H9 (cell line): ENCODE data around the gene XCR1. TPM values are rescaled to one million over a fixed set of nuclear protein-coding genes. Genes with fewer than 3 reads are reported as not detected.

Experiments
- DNase-seq: peaks from one replicate; pipeline ENCODE4 v3.0.0-alpha.2; 2017
- H2AFZ ChIP-seq: one replicate; pipeline ENCODE4 v1.6.1; 2013; ENCODE audit warnings: mild to moderate bottlenecking, low read length, control low read depth, moderate library complexity
- H2AK5ac ChIP-seq: 2 replicates; pipeline ENCODE4 v1.6.1; 2013; ENCODE audit warnings: low read length, control low read depth, mixed read lengths; ENCODE audit not compliant: insufficient read length
- H2BK120ac ChIP-seq: one replicate; pipeline ENCODE4 v1.6.1; 2013; ENCODE audit warnings: low read depth, mild to moderate bottlenecking, low read length, control low read depth, inconsistent platforms; ENCODE audit not compliant: poor library complexity, severe bottlenecking
- H2BK12ac ChIP-seq: 2 replicates; pipeline ENCODE4 v1.6.1; 2013; ENCODE audit warnings: low read length, control low read depth, mixed read lengths, low read depth; ENCODE audit not compliant: insufficient read length
- H2BK15ac ChIP-seq: 2 replicates; pipeline ENCODE4 v1.6.1; 2013; ENCODE audit warnings: low read depth, low read length, control low read depth
- H2BK20ac ChIP-seq: one replicate; pipeline ENCODE4 v1.6.1; 2013; ENCODE audit warnings: low read depth, mild to moderate bottlenecking, low read length, control low read depth, inconsistent platforms; ENCODE audit not compliant: poor library complexity, severe bottlenecking
- H2BK5ac ChIP-seq: 2 replicates; pipeline ENCODE4 v1.6.1; 2013; ENCODE audit warnings: low read length, control low read depth, mixed read lengths; ENCODE audit not compliant: insufficient read length
- H3K14ac ChIP-seq: 2 replicates; pipeline ENCODE4 v1.6.1; 2013; ENCODE audit warnings: low read length, control low read depth; ENCODE audit not compliant: insufficient read depth
- H3K18ac ChIP-seq: 2 replicates; pipeline ENCODE4 v1.6.1; 2013; ENCODE audit warnings: low read depth, mild to moderate bottlenecking, mixed read lengths, low read length, control low read depth; ENCODE audit not compliant: insufficient read length
- H3K23ac ChIP-seq: 2 replicates; pipeline ENCODE4 v1.6.1; 2013; ENCODE audit warnings: low read length, control low read depth, mixed read lengths, low read depth; ENCODE audit not compliant: insufficient read length
- H3K23me2 ChIP-seq: 2 replicates; pipeline ENCODE4 v1.6.1; 2013; ENCODE audit warnings: low read depth, mild to moderate bottlenecking, mixed read lengths, low read length, control low read depth; ENCODE audit not compliant: insufficient read length, poor library complexity, severe bottlenecking
- H3K27ac ChIP-seq: 2 replicates; pipeline ENCODE4 v1.5.1; 2013; ENCODE audit warnings: low read length, control low read depth, mixed read lengths, low read depth; ENCODE audit not compliant: insufficient read length
- H3K27me3 ChIP-seq: 2 replicates; pipeline ENCODE4 v1.6.1; 2013; ENCODE audit warnings: low read length, control low read depth, inconsistent platforms; ENCODE audit not compliant: insufficient read depth
- H3K4ac ChIP-seq: 2 replicates; pipeline ENCODE4 v1.6.1; 2013; ENCODE audit warnings: low read depth, mild to moderate bottlenecking, control low read depth, inconsistent platforms, low read length, moderate library complexity
- H3K4me1 ChIP-seq: 2 replicates; pipeline ENCODE4 v1.6.1; 2013; ENCODE audit warnings: low read length, control low read depth, inconsistent platforms; ENCODE audit not compliant: insufficient read depth
- H3K4me2 ChIP-seq: 2 replicates; pipeline ENCODE4 v1.6.1; 2013; ENCODE audit warnings: low read length, control low read depth, mixed read lengths; ENCODE audit not compliant: insufficient read length, insufficient read depth
- H3K56ac ChIP-seq: 2 replicates; pipeline ENCODE4 v1.6.1; 2013; ENCODE audit warnings: low read depth, mild to moderate bottlenecking, mixed read lengths, low read length, control low read depth; ENCODE audit not compliant: insufficient read length
- H3K79me1 ChIP-seq: 2 replicates; pipeline ENCODE4 v1.6.1; 2013; ENCODE audit warnings: low read depth, mild to moderate bottlenecking, moderate library complexity, low read length, control low read depth, inconsistent platforms; ENCODE audit not compliant: insufficient read depth, poor library complexity, severe bottlenecking
- H3K79me2 ChIP-seq: 2 replicates; pipeline ENCODE4 v1.6.1; 2013; ENCODE audit warnings: low read length, control low read depth, inconsistent platforms; ENCODE audit not compliant: insufficient read depth
- H3K9ac ChIP-seq: 2 replicates; pipeline ENCODE4 v1.6.1; 2013; ENCODE audit warnings: low read length, control low read depth, mixed read lengths; ENCODE audit not compliant: insufficient read length; ENCODE audit errors: extremely low read depth
- H3K9me3 ChIP-seq: one replicate; pipeline ENCODE4 v1.6.1; 2013; ENCODE audit warnings: low read depth, low read length, inconsistent platforms; ENCODE audit not compliant: control insufficient read depth
- H3T11ph ChIP-seq: one replicate; pipeline ENCODE4 v1.6.1; 2013; ENCODE audit warnings: mild to moderate bottlenecking, low read length, control low read depth, inconsistent platforms
- H4K20me1 ChIP-seq: one replicate; pipeline ENCODE4 v1.6.1; 2013; ENCODE audit not compliant: control insufficient read depth, insufficient read length, insufficient read depth
- H4K5ac ChIP-seq: 2 replicates; pipeline ENCODE4 v1.6.1; 2013; ENCODE audit warnings: low read depth, mild to moderate bottlenecking, mixed read lengths, low read length, control low read depth; ENCODE audit not compliant: insufficient read length
- H4K8ac ChIP-seq: replicated peaks from 2 replicates; pipeline ENCODE4 v1.6.1; 2013; ENCODE audit warnings: low read length, control low read depth, mixed read lengths, low read depth; ENCODE audit not compliant: insufficient read length
- H4K91ac ChIP-seq: 2 replicates; pipeline ENCODE4 v1.6.1; 2013; ENCODE audit warnings: low read depth, mild to moderate bottlenecking, moderate library complexity, mixed read lengths, low read length, control low read depth; ENCODE audit not compliant: insufficient read length
- H3K27ac Mint-ChIP-seq, 3 experiments: 2 replicates in 2 of 3; 3 replicates in 1 of 3; pipeline ENCODE4 v1.8.0; 2020 to 2021; ENCODE audit warnings: mixed read lengths in 3 of 3, mild to moderate bottlenecking in 1 of 3, moderate library complexity in 1 of 3
- H3K27me3 Mint-ChIP-seq: 2 replicates; pipeline ENCODE4 v1.8.0; 2021; ENCODE audit warnings: low read depth, mild to moderate bottlenecking, moderate library complexity, mixed read lengths
- H3K36me3 Mint-ChIP-seq, 3 experiments: 2 replicates in 2 of 3; 3 replicates in 1 of 3; pipeline ENCODE4 v1.8.0; 2020 to 2021; ENCODE audit warnings: low read depth in 3 of 3, mixed read lengths in 3 of 3; ENCODE audit not compliant: insufficient read depth in 1 of 3
- H3K4me1 Mint-ChIP-seq, 2 experiments: 2 replicates each; pipeline ENCODE4 v1.8.0; 2020; ENCODE audit warnings: mixed read lengths in 2 of 2
- H3K4me3 Mint-ChIP-seq, 2 experiments: 2 replicates in 1 of 2; 3 replicates in 1 of 2; pipeline ENCODE4 v1.8.0; 2020 to 2021; ENCODE audit warnings: mild to moderate bottlenecking in 2 of 2, mixed read lengths in 2 of 2, moderate library complexity in 1 of 2
- H3K9me3 Mint-ChIP-seq, 2 experiments: 2 replicates in 1 of 2; 3 replicates in 1 of 2; pipeline ENCODE4 v1.8.0; 2020; ENCODE audit warnings: mild to moderate bottlenecking in 2 of 2, mixed read lengths in 2 of 2, moderate library complexity in 1 of 2
- CTCF ChIP-seq: fragments of 200-600 bp; sonication (generic); conservative IDR thresholded peaks from 3 replicates; pipeline ENCODE4 v1.8.0; 2021; ENCODE audit warnings: antibody characterized with exemption, mild to moderate bottlenecking
- WGBS: extraction: QIAGEN DNeasy Blood & Tissue Kit; methylation state at CpG from one replicate; pipeline ENCODE4 v1.1.7; 2013; ENCODE audit warnings: missing lambda C conversion rate, low lambda C conversion rate, mixed read lengths; ENCODE audit not compliant: insufficient read length; ENCODE audit errors: extremely low coverage; 5-methylcytosine and 5-hydroxymethylcytosine counted together
- total RNA-seq: library from RNA; stranded (reverse); gene quantifications from 2 replicates; pipeline ENCODE4 v1.2.1, GENCODE V29; 2021

Gene XCR1
- total RNA-seq, 1 experiment from 2014 or later, result not detected

GRCh38 chr3:46052531-46052930, 25.2 kb upstream of the XCR1 start:
- Histone ChIP-seq H3K79me1 (no peaks in the 10 kb centered on the region), H2BK15ac (no peak overlapping the region), H2BK120ac (no peak overlapping the region), H3K79me2 (no peaks in the 10 kb centered on the region), H3K18ac (no peak overlapping the region), H2AFZ (no peak overlapping the region), H4K91ac (no peak overlapping the region), H3K9ac (no peak overlapping the region), H3T11ph (no peak overlapping the region), H3K27ac (no peak overlapping the region), H2BK20ac (no peak overlapping the region), H3K4me2 (no peak overlapping the region), H3K4me1 (no peaks in the 10 kb centered on the region), H3K9me3 (no peaks in the 10 kb centered on the region), H2BK5ac (no peak overlapping the region), H3K23ac (no peak overlapping the region), H4K5ac (no peak overlapping the region), H3K14ac (no peak overlapping the region), H2AK5ac (no peak overlapping the region), H3K4ac (no peak overlapping the region), H4K8ac (no peak overlapping the region), H2BK12ac (no peak overlapping the region), H3K56ac (no peak overlapping the region), H3K23me2 (no peaks in the 10 kb centered on the region), H3K27me3 (no peaks in the 10 kb centered on the region), H4K20me1 (no peaks in the 10 kb centered on the region)
- H3K36me3 Mint-ChIP-seq, result no peaks in the 10 kb centered on the region
- H3K9me3 Mint-ChIP-seq, result no peaks in the 10 kb centered on the region
- 0 out of 4 replicates have a peak, but pooled peaks cover 0 to 6% of the 10 kb centered on the region in 2 experiments for H3K4me1 Mint-ChIP-seq
- no peak for TF ChIP-seq CTCF
- no peak overlapping the region for H3K27ac Mint-ChIP-seq
- no peak for DNase-seq
- H3K4me3 Mint-ChIP-seq, result no peak overlapping the region
- H3K27me3 Mint-ChIP-seq, result no peaks in the 10 kb centered on the region
- no CpG with 5 or more reads among the region's 8 CpGs for WGBS
